ENCODE results near the gene PSEN2.

Gene PSEN2

GRCh38 chr1:226898246-226898645 lies 27.8 kb downstream of the PSEN2 start:
- in situ Hi-C loops (cut with HindIII; ENCODE audit: low sequenced_read_pairs), result no loop called here
- no peak for DNase-seq (ENCODE audit: low read depth, low spot score)
- no peak for TF ChIP-seq CTCF (IDR thresholded peaks at IDR 0.05; ENCODE audit: low read depth, low read length)
- no peak overlapping the region for H3K4me3 ChIP-seq (ENCODE audit: low read depth, low read length)

DNA sequence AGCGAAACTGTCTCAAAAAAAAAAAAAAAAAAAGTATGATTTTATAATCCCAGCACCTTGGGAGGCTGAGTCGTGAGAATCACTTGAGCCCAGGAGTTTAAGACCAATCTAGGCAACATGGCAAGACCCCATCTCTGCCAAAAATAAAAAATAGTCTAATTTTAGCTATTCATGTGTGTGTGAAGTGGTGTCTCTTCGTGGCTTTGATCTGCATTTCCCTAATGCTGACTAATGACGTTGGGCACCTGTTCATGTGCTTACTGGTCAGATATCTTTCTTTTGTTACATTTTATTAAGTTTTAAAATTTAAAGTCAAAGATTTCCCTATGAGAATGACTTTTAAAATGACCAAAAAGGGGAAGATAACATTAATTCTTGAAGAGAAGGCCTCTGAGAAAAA lies 31.0 kb downstream of the PSEN2 start:
- DNase-seq (ENCODE audit: low read depth, low spot score), result no peak
- in situ Hi-C loops (cut with HindIII; ENCODE audit: low sequenced_read_pairs), result no loop called here
- H3K4me3 ChIP-seq (ENCODE audit: low read depth, low read length), result no peak overlapping the region
- TF ChIP-seq CTCF (IDR thresholded peaks at IDR 0.05; ENCODE audit: low read depth, low read length), result no peak

DNA sequence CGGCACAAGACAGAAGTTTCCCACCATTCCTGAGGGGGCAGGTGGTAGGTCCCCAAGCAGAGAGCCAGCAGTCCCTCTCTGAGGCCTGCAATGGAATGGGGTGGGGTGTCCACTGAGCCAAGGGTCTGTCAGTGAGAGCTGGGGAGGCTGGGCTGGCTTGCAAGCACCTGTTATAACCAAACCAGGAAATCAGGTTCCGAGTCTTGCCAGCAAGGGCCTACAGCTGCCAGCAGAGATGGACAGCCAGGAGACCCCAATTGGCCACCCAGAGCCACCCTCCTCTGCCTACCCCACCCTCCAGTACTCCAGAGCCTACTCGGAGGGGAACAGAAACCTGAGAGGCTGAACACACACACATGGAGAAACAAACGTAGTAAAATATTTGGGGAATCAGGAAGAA lies 32.2 kb downstream of the PSEN2 start:
- in situ Hi-C loops (cut with HindIII; ENCODE audit: low sequenced_read_pairs), result no loop called here
- no peak for TF ChIP-seq CTCF (IDR thresholded peaks at IDR 0.05; ENCODE audit: low read depth, low read length)
- no peak overlapping the region for H3K4me3 ChIP-seq (ENCODE audit: low read depth, low read length)
- DNase-seq (ENCODE audit: low read depth, low spot score), result no peak

DNA sequence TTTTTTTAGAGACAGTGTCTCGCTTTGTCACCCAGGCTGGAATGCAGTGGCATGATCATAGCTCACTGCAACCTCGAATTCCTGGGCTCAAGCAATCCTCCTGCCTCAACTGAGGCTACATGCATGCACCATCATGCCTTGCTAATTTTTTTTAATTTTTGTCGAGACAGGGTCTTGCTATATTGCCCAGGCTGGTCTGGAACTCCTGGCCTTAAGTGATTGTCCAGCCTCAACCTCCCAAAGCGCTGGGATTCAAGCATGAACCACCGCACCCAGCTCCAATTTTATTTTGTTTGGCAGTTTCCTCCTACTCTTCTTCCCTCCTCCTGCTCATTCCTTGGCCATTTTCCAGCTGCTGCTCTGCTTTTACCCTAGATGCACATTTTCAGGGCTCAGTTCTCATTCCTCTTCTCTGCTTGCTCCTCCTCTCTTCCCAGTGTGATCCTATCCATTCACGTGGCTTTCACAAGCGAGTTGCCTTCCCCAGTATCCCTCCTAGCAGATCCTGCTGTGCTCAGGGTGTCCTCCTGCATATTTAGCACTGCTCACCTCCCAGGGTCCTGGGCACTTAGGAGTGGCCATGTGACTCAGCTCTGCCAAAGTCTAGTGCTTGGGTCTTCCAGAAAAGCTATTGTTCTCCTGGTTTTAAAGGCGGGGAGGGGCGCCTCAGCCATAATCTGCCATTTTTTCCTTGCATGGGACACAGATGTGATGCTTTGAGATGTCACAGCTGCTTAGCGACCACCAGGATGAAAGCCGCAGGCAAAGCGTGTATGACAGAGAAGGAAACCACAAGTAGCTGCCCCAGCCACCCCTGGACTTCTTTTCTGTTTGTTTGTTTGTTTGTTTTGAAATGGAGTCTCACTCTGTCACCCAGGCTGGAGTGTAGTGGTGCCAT lies 33.7 kb downstream of the PSEN2 start:
- H3K4me3 ChIP-seq (ENCODE audit: low read depth, low read length), result no peak overlapping the region
- no peak for TF ChIP-seq CTCF (IDR thresholded peaks at IDR 0.05; ENCODE audit: low read depth, low read length)
- peak; percentile 72 for DNase-seq (ENCODE audit: low read depth, low spot score)
- in situ Hi-C loops (cut with HindIII; ENCODE audit: low sequenced_read_pairs), result no loop called here

- H3K4me3 ChIP-seq (ENCODE audit: low read depth, low read length), result no peak overlapping the region
- no peak for DNase-seq (ENCODE audit: low read depth, low spot score)
- in situ Hi-C loops (cut with HindIII; ENCODE audit: low sequenced_read_pairs), result no loop called here
- TF ChIP-seq CTCF (IDR thresholded peaks at IDR 0.05; ENCODE audit: low read depth, low read length), result no peak
Measured at GRCh38 chr1:226904772-226905171, 34.4 kb downstream of the PSEN2 start.

- DNase-seq (ENCODE audit: low read depth, low spot score), result no peak
- no peak overlapping the region for H3K4me3 ChIP-seq (ENCODE audit: low read depth, low read length)
- no peak for TF ChIP-seq CTCF (IDR thresholded peaks at IDR 0.05; ENCODE audit: low read depth, low read length)
- in situ Hi-C loops (cut with HindIII; ENCODE audit: low sequenced_read_pairs), result no loop called here
Measured at GRCh38 chr1:226908419-226908818, 38.0 kb downstream of the PSEN2 start.

All from astrocyte of the spinal cord (primary cell).